DLD1 (cell line): ENCODE measurements around the gene CNPY1.

Experiments used
- in situ Hi-C: cut with HindIII; loops from 2 replicates; pipeline ENCODE4 v1.10.0; 2017; ENCODE audit warnings: low sequenced_read_pairs

Gene CNPY1

GRCh38 chr7:155560196-155560885, 14.0 kb upstream of the CNPY1 start:
- in situ Hi-C loops, result no loop called here

- in situ Hi-C loops, result no loop called here
These were observed 13.3 kb upstream of the CNPY1 start for GRCh38 chr7:155559519-155560108.

DNA sequence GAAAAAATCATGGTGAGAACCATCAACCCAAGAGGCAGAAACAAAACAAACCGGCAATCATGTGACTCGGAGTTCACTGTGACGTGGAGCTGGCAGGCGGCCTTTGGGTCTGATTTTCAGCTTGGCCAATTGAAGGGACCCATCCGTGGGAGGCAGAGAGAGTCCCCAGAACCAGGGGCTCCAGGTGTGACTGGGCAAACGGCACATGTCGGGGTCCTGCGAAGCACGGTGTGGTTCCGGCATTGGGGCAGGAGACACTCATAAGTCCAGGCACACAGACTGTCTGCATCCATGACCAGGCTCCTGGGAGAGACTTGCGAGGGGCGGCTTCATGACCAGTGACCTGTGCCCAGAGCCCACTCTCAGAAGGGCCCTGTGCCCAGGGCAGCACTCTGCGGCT, 12.6 kb upstream of the CNPY1 start:
- in situ Hi-C loops, result no loop called here

- in situ Hi-C loops, result no loop called here
These were observed 12.0 kb upstream of the CNPY1 start for GRCh38 chr7:155558351-155558750.

DNA sequence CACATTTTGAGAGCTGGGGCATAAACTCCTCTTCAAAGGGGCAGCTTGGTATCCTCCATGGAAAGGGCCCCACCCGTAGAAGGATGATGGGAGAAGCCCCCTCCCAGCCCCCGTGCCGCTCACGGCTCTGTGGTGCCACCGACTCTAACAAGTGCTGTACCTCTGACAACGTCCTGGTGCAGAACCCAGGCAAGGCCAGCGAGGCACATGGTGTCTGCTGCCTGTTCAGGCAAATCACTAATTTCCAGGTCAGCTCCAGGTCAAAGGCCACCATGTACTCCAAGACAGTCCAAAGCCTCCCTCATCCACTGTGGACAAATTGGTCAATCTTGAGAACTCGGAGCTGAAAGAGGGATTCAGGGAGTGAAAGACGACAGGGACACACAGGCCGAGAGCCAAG, 11.4 kb upstream of the CNPY1 start:
- in situ Hi-C loops, result no loop called here

GRCh38 chr7:155556763-155557162, 10.4 kb upstream of the CNPY1 start:
- in situ Hi-C loops, result no loop called here

- in situ Hi-C loops, result no loop called here
These were observed 8.8 kb upstream of the CNPY1 start for GRCh38 chr7:155555116-155555695.

GRCh38 chr7:155553871-155554270, 7.5 kb upstream of the CNPY1 start:
- in situ Hi-C loops, result no loop called here

GRCh38 chr7:155551785-155552611, 5.6 kb upstream of the CNPY1 start:
- in situ Hi-C loops, result no loop called here

DNA sequence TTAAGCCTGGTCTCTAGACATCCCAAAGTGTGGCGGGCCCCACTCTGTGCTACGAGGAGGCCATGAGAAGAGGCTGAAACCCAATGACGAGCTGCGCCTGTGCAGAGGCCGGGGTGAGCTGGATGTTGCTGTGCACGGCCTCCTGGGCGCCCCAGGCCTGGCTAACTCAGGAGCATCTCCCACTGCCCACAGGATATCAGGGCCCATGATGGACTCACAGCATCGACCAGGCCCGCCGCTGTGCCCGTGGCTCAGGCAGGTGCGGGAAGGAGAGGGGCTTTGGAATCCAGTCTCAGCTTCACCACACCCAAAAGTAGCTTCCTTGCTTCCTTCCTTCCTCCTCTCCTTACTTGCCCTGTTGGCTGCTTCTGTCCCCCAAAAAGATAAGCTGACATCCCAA, 4.6 kb upstream of the CNPY1 start:
- in situ Hi-C loops, result no loop called here

DNA sequence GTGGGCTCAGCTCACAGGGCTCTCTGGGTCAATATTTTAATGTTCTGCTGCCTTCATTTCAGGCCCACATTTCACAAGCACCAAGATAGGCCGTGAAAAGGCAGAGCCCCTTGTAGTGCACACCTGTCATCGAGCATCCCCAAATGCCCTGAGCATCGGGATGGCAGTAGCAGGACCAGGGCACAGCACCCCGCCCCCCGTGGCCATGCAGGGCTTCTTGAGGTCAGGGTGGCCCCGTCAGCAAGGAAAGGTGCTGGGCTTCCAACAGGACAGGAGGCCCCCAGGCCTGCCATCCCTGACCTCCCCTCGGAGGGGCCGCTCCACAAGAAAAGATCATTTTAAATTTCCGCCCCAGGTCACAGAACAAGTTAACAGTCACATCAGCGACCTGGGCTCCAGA, 2.9 kb upstream of the CNPY1 start:
- in situ Hi-C loops, result no loop called here

- in situ Hi-C loops, result no loop called here
These were observed 917 bp upstream of the CNPY1 start for GRCh38 chr7:155547161-155547791.

DNA sequence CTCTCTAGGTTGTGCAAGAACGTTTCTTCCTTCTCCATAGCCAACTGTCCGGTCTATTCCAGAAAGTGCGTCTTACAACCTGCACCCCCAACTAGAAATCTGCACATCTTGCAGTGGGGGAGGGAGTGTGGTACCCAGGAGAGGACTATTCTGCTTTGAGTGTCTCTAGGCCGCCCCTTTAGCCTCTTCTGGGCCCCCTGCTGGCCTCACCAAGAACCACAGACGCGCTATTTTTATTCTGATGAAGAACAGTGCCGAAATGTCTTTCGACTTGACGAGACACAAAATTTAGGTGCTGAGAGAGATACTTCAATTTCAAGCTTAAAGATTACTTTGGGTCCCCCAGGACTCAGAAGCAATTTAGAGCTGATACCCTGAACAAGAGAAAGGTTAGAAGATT, 1.0 kb downstream of the CNPY1 start:
- in situ Hi-C loops, result no loop called here

GRCh38 chr7:155544485-155544884, 1.9 kb downstream of the CNPY1 start:
- in situ Hi-C loops, result no loop called here

DNA sequence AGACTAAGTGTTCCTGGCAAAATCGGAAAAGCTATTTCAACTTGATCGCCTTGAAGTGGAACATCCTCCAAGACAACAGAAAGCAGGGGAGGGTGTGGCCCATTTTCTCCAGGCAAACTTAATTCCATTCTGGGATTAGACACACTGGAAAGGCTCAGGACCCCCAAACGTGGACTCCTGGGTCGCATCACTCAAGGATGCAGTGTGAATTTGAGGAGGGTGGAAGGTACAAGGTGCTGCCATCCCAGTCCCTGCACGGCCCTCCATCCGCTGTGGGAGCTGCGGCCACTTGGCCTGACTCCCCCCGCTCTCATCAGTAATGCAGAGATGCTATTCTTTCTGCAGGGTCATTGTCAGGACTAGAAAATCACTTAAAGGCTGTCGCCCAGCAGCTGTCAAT, 2.4 kb downstream of the CNPY1 start:
- in situ Hi-C loops, result no loop called here

DNA sequence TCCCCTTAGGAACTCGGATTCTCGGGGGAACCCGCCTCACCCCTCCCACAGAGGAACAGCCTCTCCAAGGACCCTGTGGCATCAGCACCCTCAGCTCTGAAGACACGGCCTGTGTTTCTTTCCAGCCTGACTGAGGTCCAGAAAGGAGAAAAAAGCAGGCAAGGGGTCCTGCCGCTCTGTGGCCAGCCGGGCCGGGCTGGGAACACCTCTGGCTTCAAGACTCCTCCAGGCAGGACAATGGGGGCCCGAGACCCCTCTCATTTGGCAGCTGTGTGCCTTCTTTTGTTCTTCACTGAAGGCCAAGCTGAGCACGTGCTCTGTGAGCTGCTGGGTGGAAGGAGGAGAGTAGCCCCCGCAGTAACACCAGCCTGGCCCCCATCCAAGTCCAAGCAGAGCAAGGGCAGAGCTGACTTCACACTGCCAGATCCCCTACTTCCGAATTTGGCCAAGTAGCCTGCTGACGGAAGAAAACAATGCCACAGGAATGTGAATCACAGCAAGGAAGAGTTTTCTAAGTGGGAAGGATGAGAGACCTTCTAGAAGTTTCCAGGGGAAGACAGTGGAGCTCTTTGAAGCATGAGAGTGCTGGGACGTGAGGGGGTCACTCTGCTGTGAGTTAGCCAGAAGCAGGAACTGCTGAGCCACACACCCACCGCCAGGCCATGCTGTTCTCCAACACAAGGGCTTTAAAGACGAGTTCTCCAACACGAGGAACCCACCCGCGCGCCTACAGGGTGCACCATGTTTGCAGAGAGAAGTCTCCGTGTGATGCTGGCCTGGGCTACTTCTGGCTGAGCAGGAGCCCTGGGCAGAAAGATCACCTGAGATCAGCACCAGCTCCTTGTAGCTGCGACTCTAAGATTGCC, 3.1 kb downstream of the CNPY1 start:
- in situ Hi-C loops, result no loop called here

DNA sequence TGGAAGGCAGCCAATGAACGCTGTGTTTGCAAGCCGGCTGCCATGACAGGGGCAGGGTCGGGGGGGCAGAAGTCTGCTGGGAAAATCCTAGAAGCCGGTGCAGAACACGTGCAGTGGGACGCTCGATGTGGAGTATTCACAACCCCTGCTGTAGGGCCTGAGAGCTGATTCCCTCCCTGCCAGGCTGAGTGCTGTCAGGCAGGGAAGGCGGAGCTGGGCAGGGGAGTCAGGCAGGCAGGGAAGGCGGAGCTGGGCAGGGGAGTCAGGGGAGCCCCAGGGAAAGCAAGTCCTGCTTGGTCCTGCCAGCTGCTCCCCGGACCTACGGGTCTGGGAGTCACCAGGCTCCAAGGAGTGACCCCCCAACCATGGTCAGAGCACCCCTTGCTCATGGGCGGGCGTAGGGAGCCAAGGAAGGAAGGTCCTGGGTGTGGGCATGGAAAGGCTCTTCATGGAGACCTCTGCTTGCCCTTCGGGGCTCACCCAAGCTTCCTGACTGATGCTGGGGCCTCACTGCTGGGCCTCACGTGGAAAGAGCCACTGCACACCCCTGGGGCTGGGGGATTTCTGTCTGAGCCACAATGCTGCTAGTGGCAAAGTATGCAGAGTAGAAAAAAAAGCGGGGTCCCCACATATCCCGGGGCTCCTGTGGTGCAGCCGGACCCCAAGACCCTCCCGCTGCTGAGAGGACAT, 4.2 kb downstream of the CNPY1 start:
- in situ Hi-C loops, result no loop called here

DNA sequence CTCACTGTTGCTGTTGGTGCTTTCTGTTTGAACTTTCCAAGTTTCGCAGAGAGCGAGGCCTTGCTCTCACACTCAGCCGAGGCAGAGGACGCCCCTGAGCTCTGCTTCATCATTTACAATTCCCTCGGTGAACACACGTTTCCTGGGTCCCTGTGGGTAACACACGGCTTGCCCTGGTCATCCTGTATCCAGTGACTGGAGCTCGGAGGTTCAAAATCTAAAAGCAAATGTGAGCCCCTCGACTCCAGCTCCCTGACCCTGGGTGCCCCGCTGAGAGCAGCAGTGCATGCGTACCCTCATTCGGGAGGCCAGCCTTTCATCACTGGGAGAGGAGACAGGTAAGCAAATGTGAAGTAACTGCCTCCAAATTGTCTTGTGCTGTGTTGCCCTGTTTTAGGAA, 5.8 kb downstream of the CNPY1 start:
- in situ Hi-C loops, result no loop called here

GRCh38 chr7:155538293-155538692, 8.1 kb downstream of the CNPY1 start:
- in situ Hi-C loops, result loop anchor here (5.0 kb wide), 2 partner anchors 41 to 49 kb away; no protein-coding TSS in a partner anchor

DNA sequence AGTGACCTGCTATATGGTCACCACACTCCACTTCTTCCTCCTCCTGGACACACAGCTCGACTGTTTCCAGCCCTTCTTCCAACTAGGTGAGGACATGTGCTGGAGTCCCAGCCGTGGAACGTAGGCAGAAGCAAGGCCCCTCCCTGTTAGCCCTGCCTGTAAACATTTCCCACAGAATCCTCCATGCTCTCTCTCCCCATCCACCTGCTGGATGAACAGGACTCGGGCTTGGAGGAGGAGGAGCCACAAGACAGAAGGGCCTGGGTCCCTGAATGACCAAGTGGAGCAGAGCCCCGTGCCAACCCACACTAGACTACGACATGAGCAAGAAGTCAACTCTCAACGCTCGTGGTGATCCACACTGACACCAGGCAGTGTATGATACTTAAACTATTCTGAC, 9.9 kb downstream of the CNPY1 start:
- in situ Hi-C loops, result loop anchor here (5.0 kb wide), 2 partner anchors 39 to 51 kb away; no protein-coding TSS in a partner anchor
